Putamen (tissue), 1 donor: ENCODE results near the gene AFF3.

Experiments used
- DNase-seq: peaks from one replicate; pipeline ENCODE4 v3.0.0-alpha.2; 2016; ENCODE audit warnings: low spot score

Gene AFF3

DNA sequence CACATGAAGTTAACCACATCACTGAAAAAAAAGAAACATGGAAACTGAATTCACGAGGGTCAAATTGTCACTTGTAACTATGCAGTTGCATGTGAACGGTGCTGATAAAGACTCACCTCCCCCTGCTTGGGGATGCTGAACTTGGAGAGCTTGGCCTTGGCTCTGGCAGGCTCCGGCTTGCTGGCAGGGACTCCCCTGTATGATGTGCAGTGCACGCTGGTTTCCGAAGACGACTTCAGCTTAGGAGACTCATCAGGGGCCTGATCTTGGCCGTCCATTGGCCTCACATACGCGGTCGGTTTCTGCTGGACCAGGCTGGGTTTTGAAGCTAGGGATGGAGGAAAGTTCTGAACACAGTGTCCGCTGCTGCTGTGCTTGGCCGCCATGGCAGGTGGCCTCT is 135.9 kb downstream of the AFF3 start:
- DNase-seq: no peak

DNA sequence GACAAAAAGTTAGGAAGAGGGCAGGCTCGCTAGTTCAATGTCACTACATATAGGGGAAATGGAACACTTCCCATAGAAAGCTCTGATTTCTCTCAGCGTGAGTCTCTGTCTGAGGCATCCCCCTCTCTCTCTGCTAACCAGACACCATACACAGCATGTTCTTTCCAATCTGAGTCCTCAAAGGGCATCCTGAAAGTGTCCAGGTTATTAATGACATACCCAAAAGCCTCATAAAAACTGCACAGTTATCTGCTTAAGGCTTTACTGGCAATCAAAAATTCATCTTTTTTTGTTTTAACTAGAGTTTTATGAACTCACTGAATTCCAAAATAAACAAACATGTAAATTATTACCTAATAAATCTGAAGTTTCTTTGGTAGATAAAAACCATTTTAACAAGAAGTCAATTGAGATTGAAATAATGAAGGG is 137.4 kb downstream of the AFF3 start:
- DNase-seq: no peak

DNA sequence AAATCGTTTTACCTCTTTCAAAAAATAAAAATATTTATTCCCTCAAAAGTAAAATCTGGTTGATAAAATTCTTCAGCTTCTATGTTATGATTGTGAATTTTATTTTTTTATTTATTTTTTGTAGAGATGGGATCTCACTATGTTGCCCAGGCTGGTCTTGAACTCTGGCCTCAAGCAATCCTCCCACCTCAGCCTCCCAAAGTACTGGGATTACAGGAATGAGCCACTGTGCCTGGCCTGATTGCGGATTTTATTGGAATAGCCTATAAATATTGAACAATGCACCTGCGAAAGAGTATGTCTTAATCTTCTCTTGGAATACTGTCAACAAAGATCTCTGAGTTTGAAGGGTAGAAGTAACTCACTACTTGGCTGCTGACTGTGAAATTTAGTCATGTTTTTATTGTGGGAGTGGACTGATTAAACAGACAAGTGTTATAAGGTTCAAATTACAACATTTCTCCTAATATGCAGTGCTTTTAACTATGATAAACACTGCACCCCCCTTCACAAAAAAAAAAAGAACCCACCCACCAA is 138.0 kb downstream of the AFF3 start:
- DNase-seq: no peak

DNA sequence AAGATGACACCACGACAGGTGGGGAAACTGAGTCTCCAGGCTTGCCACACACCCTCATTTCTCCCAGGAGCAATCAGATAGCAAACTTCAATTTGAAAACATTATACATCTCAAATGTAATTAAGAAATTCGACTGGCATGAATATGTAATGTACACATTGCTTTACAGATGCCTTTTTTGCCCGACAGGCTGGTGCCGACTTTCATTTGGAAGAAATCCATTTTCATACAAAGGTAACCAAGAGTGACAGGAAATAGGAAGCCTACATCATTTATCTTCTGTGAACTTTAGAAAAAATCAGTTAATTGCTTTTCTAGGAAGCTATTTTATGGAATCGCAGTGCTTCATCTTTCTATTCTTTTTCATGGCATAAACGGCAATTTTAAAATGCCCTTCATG is 140.3 kb downstream of the AFF3 start:
- DNase-seq: no peak

DNA sequence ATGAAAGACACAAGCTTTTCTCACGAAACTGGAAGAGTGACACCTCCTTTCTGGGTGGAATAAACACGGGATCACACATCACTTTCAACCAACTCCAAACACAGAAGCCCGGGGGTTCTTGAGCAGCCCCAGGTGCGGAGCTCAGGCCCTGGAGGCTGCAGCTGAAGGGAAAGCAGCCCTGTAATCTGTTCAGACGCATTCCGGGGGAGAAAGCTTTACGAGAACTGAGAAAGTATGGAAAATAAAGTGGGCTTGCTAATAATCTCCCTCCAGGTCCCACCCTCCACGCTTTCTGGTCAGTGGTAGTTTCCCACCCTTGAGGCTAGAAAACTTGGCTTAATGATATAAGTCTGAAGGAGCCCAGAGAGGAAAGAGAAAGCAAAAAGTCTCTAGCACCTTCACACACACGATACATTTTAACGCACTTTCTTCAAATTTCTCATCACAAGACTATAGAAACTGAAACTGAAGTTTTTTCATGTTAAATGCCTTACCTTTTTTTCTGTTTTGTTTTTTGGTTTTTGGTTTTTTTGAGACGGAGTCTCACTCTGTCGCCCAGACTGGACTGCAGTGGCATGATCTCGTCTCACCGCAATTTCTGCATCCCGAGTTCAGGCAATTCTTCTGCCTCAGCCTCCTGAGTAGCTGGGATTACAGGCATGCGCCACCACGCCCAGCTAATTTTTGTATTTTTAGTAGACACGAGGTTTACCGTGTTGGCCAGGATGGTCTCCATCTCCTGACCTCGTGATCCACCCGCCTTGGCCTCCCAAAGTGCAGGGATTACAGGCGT is 141.3 kb downstream of the AFF3 start:
- DNase-seq: no peak

DNA sequence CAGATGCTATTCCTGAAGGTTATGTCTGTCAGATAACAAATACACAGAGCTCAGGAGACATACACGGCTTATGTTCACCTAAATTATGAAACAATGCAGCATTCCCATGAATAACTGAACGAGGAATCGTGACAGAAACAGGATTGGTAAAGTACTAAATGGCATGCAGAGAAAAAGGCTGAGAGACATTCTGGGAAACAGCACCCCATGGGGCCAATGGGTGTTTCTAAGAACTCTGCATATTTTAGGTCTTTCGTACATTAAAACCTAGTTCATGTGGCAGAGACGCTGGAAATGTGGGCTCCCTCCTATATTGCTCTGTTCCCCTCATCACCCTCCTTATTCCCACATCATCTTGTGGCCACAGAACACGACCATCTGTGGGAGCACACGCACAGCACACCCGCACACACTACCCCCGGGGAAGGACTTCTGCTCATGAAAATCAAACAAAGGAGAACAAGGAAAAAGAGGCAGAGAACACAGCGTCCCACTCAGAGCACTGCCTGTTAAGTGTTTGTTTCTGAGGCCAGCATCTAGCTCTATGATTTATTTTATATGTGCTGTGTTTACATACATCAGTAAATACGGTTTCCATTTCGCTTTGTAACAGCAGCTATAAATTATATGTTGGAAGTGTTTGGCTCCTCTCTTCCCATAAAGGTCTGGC is 143.6 kb downstream of the AFF3 start:
- no peak for DNase-seq

DNA sequence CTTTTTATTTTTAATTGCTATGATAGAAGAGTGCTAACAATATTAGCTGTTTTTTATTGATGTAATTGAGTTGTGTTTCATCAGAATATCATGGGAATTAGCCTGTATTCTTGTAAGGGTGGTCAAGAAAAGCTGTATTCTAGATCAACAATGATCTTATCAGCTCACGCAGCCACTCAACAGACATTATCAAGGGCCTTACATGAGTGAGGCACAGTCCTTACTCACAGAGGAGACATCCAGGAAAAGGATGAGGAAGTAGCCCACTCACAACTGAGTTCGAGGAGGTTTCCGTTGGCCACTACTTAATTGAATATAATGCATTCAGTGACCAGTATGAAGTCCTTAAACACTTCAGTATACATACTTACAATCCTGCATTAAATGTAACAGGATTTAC is 152.5 kb downstream of the AFF3 start:
- DNase-seq: no peak

DNA sequence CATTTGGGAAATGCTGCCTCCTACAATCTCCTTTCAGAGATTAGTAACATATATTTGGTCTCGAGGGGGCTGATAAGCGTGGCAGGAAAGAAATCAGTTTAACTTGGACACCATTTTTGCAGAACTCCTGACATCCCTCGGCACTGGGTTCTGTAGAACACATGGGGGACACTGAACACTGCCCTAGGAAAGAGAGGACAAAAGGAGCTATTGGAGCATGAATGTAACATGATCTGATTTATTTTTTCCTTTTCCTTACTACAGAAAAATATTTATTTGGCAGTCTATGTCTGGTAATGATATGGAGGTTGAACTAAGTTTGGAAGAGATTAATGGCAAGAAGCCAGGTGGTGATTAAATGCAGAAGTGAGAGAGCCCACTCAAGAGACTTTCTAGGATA is 153.8 kb downstream of the AFF3 start:
- DNase-seq: no peak

DNA sequence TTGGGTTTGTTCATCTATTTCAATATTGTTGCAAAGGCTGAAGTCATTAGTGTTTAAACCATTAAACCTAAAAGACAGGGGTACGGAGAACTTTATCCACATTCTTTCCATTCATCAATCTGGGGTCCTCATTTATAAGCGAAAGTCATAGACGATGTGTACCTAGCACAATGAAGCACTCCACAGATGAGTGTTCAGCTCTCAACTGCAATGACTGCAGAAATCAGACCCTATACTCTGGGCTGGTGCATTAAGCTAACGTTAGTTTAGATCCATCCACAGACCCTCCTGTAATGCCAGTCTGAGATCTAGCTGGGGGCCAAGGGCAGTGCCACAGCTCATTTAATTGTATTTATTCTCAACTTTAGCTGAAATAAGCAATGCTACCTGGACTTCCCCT is 155.2 kb downstream of the AFF3 start:
- DNase-seq: no peak

DNA sequence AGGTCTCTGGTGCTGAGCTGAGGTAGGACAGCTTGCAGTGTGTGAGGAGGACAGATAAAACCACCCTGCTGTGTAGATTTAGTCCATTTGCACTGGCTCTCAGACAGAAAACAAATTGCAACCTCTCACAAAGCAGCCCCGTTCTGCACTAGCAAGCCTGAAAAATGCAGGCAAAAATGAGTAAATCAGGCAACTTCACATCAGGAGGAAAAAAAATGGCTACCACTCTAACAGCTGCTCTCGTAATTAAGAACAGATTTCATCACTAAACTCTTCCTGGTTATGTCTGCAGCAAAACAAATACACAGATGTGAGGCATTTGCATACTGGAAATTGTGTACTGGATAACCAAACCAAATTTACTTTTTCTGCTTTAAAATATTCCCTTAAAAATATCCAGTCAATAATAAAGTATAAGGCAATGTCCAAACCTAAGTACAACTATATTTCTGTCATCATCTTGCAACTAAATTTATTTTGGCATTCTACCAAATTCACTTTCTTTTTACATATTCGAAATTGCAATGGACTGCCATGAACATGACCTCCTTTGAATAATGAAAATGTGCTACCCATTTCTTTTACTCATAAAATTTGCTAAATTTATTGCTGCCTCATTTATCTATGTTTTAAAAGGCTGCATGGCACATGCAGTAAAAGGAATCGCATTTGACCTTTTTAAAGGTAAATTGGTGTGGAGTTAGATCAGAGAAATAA is 157.4 kb downstream of the AFF3 start:
- no peak for DNase-seq

DNA sequence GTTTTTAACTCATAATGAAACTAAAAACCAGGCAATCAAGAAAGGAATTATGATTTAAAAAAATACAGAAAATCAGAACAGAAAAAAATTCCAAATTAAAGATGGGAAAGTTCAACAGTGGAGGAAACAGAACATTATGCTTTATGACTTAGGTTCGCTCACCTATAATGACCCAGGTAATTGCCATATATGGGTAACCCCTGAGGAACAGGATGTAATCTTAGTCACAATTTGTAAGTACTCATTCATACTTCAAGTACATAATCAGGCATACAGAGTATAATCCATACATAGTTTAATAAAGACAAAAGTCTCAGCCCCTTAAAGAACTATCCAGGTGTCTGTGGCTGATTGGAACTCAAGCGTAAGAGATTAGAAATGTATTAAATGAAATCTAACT is 159.6 kb downstream of the AFF3 start:
- no peak for DNase-seq

DNA sequence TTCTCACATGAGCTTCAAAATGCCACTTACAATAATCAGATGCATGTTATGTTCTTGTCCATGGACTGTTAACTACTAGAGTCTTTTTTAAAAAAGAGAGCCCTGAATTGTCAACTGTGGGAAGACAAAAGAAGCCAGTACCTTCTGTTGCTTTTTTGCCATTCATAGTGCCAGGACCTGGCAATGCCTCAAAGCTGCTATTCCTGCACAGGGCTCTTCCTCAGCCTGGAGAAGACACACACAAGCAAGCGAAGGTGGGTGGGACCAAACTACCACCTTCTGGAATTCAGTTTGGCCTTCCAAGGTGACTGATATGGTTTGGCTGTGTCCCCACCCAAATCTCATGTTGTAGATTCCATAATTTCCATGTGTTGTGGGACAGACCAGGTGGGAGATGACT is 160.6 kb downstream of the AFF3 start:
- no peak for DNase-seq

DNA sequence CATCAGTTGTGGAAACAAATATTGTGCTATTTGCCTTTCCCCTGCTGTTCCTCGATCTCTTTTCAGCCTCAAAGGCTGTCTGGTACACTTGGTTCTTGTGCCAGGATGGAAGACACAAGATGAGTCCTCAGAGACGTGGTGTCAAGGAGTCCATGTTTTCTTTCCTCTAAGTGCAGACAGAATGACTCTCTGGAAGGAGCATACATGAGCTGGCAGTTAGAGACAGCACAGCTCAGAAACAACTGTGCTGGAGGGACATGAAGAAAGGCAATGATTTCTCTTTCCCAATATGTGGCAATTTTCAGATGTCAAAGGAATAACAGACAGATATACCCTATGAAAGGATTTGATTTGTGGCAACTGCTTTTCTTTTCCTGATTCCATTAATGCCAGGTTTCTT is 162.2 kb downstream of the AFF3 start:
- no peak for DNase-seq

DNA sequence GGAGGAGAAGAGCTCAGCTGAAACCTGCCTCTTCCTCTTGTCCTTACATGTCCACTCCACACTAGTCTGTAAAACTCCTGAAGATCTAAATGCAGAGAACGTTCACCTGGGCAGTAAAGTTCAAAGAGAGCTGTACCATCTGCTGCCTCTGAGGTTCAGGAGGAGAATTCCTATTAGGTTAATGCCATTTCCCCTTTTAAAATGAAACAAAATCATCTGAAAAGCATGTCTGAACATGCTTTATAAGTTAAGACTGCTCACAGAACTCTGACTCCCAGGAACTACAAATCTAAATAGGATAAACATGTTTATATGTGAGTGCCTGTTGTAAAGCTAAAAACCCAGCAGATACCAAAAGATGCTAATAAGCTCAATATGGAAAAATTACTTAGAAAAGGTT is 164.4 kb downstream of the AFF3 start:
- DNase-seq: no peak

DNA sequence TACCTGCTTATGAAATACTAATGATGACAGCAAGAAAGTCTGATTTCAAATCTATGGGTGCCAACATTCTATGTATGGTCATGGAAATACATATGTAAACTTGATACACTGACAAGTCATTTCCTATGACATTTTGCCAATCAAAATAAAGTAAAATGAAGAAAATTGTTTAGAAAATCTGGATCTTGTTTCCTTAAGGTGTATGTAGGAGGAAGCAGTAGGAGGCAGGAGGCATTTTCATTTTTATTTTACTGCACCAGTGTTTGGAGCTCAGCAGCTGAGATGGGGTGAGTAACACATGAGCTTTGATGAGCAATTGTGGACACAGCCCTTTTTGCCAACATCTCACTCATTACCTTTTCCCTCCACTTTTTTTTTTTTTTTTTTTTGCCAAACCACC is 167.0 kb downstream of the AFF3 start:
- no peak for DNase-seq

DNA sequence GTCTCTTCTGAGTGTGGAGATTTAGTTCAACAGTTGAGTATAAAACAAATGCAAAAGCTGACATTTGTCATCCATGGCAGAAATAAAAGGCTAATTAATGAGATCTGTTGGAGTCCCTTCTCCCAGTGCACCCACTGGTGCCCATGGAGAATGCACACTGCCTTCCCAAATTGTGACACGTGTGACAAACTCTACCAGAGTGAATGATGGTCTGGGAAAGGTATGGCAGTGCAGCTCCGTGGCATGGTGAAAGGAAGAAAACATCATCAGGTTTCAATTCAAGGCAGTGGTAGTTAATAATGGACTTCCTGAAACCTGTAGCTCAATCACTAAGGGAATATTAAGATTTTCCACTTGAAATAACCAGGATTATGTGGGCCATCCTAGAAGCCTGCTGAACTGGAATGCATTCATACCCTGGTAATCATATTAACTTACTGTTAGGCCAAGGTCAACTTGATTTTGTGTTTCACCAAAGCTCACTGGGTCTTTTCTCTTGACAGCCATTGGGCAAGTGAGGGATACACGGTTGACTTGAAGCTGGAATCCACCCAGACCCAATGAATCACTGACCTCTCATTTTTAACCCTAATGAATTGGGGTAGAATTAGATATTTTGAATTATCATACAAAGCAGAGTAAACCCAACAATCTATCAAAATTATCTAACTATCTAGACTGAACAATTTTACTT is 167.6 kb downstream of the AFF3 start:
- DNase-seq: no peak

DNA sequence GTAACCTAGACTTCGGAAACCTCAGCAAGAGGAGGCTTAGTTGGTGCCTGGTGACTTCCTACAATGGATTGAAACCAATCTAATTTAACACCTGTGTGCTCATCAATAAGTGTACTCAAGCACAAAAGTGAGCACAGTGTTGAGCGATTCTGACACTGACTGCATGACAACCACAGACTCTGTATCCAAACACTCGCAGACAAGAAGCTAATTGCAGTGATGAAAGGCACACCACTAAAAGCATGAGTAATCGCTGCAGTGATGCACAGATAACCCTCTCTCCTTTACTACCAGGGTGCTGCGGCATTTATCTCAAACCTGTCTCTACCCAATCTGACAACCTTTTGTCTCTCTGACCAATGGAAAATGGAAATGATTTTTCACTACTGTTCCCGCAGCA is 168.1 kb downstream of the AFF3 start:
- DNase-seq: no peak

DNA sequence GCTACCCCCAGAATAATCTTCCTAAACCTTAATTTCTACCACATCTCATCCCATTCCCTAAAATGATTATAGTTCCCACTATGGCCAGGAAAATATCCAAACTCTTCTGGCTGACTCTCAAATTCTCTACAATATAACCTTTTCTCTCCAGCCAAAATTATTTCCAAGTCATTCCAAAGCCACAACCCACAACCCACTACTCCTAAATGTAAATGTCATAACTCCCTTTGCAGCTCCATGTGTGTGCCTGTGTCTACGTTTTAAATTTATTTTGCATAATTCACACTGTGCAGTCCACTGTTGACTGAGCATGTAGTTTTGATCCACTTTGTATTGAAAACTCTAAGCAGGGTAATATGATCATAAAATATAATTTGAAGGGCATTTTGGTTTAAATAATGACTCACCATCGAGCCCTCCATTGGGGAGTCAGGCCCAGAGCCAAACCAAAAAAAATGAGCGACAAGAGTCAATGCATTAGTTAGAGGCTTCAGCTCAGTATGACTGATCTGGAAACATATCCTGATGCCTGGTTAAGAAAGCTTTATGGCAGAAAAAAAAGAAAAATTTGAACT is 171.0 kb downstream of the AFF3 start:
- DNase-seq: no peak

DNA sequence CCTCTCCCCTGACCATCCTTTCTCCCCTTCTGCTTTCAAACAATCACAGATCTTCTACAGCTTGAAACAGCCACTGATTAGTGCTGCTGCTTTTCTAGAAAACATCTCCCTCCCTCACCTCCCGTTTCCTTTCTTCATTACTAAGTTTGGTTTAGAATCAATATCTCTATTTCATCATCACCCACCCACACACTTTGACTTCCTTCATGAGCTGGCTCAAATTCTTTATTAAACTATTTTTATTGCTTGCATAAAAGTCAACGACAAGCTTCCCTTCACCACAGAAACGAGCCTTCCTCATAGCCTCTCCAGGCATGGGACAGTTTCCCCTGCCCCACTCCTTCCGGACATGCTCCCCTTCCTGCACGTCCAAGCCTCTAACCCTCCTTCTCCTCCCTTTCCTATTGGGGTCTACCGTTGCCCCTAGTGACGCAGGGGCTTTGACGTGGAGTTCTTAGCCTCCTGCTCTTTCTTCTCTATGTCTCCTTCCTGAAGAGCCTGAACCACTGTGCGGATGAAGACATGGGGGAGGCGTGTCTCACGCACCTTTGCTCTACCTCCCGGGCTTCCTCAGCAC is 172.0 kb downstream of the AFF3 start:
- DNase-seq: no peak

DNA sequence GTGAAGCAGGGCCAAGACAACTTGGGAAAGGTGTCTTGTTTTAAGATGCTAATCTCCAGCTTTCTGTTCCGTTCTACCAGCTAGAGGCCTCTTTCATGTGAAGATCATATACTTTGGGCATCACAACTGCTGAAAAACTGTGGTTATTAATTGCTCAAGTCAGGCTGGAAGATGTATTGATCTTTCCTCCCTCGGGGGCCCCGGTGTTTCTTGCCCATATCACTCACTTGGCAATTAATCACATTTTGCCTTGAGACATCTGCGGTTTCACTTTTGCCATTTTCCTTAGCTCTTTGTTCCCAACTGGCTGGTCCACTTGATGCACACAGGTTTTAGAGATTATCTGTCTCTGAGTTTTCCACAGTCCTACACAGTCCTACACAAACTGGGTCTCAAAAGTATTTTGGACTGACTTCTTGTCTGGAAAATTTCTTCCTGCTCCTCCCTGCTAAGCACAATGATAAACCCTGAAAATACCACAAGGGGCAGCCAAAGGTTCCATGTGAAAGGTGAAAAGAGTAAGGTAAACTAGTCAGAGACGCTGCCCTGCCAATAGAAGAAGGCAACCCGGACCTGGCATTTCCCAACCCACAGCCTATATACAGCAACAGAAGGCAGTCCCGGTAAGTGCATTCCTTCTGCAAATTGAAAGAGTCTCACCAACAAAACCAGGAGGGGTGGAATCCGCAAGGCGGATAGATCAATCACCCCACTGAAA is 181.0 kb downstream of the AFF3 start:
- DNase-seq: no peak

DNA sequence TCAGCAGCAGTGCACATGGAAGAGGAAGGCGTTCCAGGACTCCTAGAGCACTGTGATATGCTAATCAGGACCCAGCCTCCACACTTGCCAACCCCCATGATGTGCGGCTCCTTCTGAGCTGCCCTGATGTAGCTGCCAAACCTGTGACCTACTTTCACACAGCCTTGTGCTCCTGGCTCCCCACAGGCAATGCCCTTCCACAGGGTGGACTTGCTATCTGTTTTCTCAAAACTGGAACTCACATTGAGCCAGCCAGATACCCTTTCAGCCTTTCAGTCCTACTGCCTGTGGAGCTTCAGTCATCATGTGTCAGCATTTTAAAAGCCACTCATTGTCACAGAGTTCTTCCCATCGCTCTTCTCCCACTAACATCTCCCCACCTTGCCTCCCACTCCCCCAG is 181.6 kb downstream of the AFF3 start:
- peak; percentile 64 for DNase-seq
